Neuronal stem cell (in vitro differentiated cells): Measurements from ENCODE around the gene ESF1.
"Not testable (repeated sequence)": the region's sequence is repeated elsewhere in the genome, so short reads cannot be mapped to it uniquely, and the experiment has no call there.

Experiments
- DNase-seq: peaks from one replicate; pipeline ENCODE4 v3.0.0-alpha.2; 2013; ENCODE audit warnings: low spot score
- H2AFZ ChIP-seq: one replicate; pipeline ENCODE4 v1.6.1; 2013; ENCODE audit warnings: mild to moderate bottlenecking, low read length, inconsistent platforms
- H2AK5ac ChIP-seq: 2 replicates; pipeline ENCODE4 v1.6.1; 2013; ENCODE audit warnings: low read depth, mild to moderate bottlenecking, inconsistent platforms, low read length, moderate library complexity, mixed read lengths
- H2BK120ac ChIP-seq: 2 replicates; pipeline ENCODE4 v1.6.1; 2013; ENCODE audit warnings: low read depth, mild to moderate bottlenecking, inconsistent platforms, low read length, moderate library complexity, mixed read lengths
- H2BK12ac ChIP-seq: one replicate; pipeline ENCODE4 v1.6.1; 2013; ENCODE audit warnings: low read length, inconsistent platforms
- H2BK15ac ChIP-seq: 2 replicates; pipeline ENCODE4 v1.6.1; 2013; ENCODE audit warnings: mild to moderate bottlenecking, low read length, inconsistent platforms, mixed read lengths
- H2BK5ac ChIP-seq: one replicate; pipeline ENCODE4 v1.6.1; 2013; ENCODE audit warnings: inconsistent platforms, mild to moderate bottlenecking, low read length, moderate library complexity
- H3K14ac ChIP-seq: one replicate; pipeline ENCODE4 v1.6.1; 2013; ENCODE audit warnings: low read length, inconsistent platforms
- H3K18ac ChIP-seq: 2 replicates; pipeline ENCODE4 v1.6.1; 2013; ENCODE audit warnings: low read length, inconsistent platforms
- H3K23ac ChIP-seq: 2 replicates; pipeline ENCODE4 v1.6.1; 2013; ENCODE audit warnings: low read depth, mild to moderate bottlenecking, mixed read lengths, low read length, inconsistent platforms; ENCODE audit not compliant: poor library complexity
- H3K27ac ChIP-seq: replicated peaks from 3 replicates; pipeline ENCODE4 v1.5.1; 2013; ENCODE audit warnings: low read length, inconsistent platforms
- H3K27me3 ChIP-seq, 3 experiments: 2 replicates each; pipeline ENCODE4 v1.6.1; 2013; ENCODE audit warnings: low read length in 3 of 3, mild to moderate bottlenecking in 2 of 3, inconsistent platforms in 1 of 3, low read depth in 1 of 3, mixed read lengths in 1 of 3, moderate library complexity in 1 of 3; ENCODE audit not compliant: control insufficient read depth in 3 of 3, insufficient read depth in 3 of 3
- H3K36me3 ChIP-seq, 2 donors: replicated peaks in 1 of 2; 2 replicates each; pipeline ENCODE4 v1.6.1; 2013; ENCODE audit warnings: low read length in 2 of 2; ENCODE audit not compliant: control insufficient read depth in 2 of 2, insufficient read depth in 2 of 2
- H3K4ac ChIP-seq: 2 replicates; pipeline ENCODE4 v1.6.1; 2013; ENCODE audit warnings: inconsistent platforms, mild to moderate bottlenecking, low read length, moderate library complexity
- H3K4me1 ChIP-seq, 2 donors: 1 replicate in 1 of 2; 2 replicates in 1 of 2; pipeline ENCODE4 v1.6.1; 2013; ENCODE audit warnings: low read length in 2 of 2, low read depth in 1 of 2; ENCODE audit not compliant: control insufficient read depth in 2 of 2, insufficient read depth in 1 of 2
- H3K4me2 ChIP-seq: one replicate; pipeline ENCODE4 v1.6.1; 2013; ENCODE audit warnings: mild to moderate bottlenecking, low read length, inconsistent platforms; ENCODE audit not compliant: insufficient read depth, poor library complexity, severe bottlenecking
- H3K4me3 ChIP-seq, 2 donors: 2 replicates each; pipeline ENCODE4 v1.5.1; 2013; ENCODE audit warnings: low read length in 2 of 2, mild to moderate bottlenecking in 2 of 2, inconsistent platforms in 1 of 2, moderate library complexity in 1 of 2
- H3K79me1 ChIP-seq: one replicate; pipeline ENCODE4 v1.6.1; 2013; ENCODE audit warnings: low read depth, mild to moderate bottlenecking, inconsistent platforms, low read length, moderate library complexity
- H3K9ac ChIP-seq: one replicate; pipeline ENCODE4 v1.6.1; 2013; ENCODE audit warnings: mild to moderate bottlenecking, low read depth, low read length, inconsistent platforms; ENCODE audit not compliant: poor library complexity
- H3K9me3 ChIP-seq, 2 donors: replicated peaks in 1 of 2; 2 replicates each; pipeline versions ENCODE3 to v1.6.1; 2013; ENCODE audit warnings: low read length in 2 of 2, mild to moderate bottlenecking in 2 of 2, inconsistent platforms in 1 of 2, low read depth in 1 of 2, mixed read lengths in 1 of 2, moderate library complexity in 1 of 2; ENCODE audit not compliant: control insufficient read depth in 2 of 2, insufficient read depth in 1 of 2
- H4K8ac ChIP-seq: one replicate; pipeline ENCODE4 v1.6.1; 2013; ENCODE audit warnings: low read depth, mild to moderate bottlenecking, inconsistent platforms, low read length, moderate library complexity
- H4K91ac ChIP-seq: one replicate; pipeline ENCODE4 v1.6.1; 2013; ENCODE audit warnings: low read length, low read depth, mild to moderate bottlenecking, inconsistent platforms; ENCODE audit not compliant: poor library complexity
- WGBS, 2 donors: extraction: QIAGEN DNeasy Blood & Tissue Kit; methylation state at CpG; one replicate each; pipeline ENCODE4 v1.1.7; 2013; ENCODE audit warnings: missing lambda C conversion rate in 2 of 2, mixed read lengths in 1 of 2; ENCODE audit not compliant: insufficient read length in 2 of 2, insufficient replicate concordance in 1 of 2; ENCODE audit errors: extremely low coverage in 2 of 2; 5-methylcytosine and 5-hydroxymethylcytosine counted together

Gene ESF1

DNA sequence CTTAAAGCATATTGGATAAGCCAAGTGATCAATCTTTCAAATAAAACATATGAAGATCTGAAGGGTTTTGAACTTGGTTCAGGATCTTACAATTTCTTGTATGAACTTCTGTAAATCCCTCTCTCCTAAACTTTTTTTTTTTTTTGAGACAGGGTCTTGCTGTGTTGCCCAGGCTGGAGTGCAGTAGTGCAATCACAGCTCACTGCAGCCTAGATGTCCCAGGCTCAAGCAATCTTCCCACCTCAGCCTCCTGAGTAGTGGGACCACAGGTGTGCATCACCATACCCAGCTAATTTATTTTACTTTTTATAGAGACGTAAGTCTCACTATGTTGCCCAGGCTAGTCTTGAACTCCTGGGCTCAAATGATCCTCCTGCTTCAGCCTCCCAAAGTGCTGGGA is 46.5 kb downstream of the ESF1 start:
- H2BK120ac ChIP-seq, H3K4ac ChIP-seq, H4K8ac ChIP-seq, H2BK15ac ChIP-seq, H3K27ac ChIP-seq, H2BK12ac ChIP-seq, H4K91ac ChIP-seq, H3K9ac ChIP-seq, H3K4me2 ChIP-seq, H3K14ac ChIP-seq, H2AFZ ChIP-seq, H2AK5ac ChIP-seq, H3K4me3 ChIP-seq, H3K18ac ChIP-seq, H3K79me1 ChIP-seq, DNase-seq, H3K27me3 ChIP-seq, H3K23ac ChIP-seq, H2BK5ac ChIP-seq, H3K4me1 ChIP-seq: not testable (repeated sequence)
- no CpG with 5 or more reads among the region's 1 CpG for WGBS, 2 donors
- Histone ChIP-seq H3K36me3 (peaks cover 4 to 64% of the 10 kb centered on the region in 2 donors), H3K9me3 (peaks cover 5 to 29% of the 10 kb centered on the region in 2 donors)

GRCh38 chr20:13736436-13737191 is 48.1 kb downstream of the ESF1 start:
- no peak overlapping the region for H2BK5ac ChIP-seq
- H2BK15ac ChIP-seq: no peak overlapping the region

GRCh38 chr20:13735826-13736225 is 48.9 kb downstream of the ESF1 start:
- H3K36me3 ChIP-seq: peaks cover 8 to 64% of the 10 kb centered on the region in 2 donors
- WGBS, 2 donors: no CpG with 5 or more reads among the region's 1 CpG
- no peak overlapping the region for H3K18ac ChIP-seq
- H3K27me3 ChIP-seq: no peaks in the 10 kb centered on the region
- H3K23ac ChIP-seq: no peak overlapping the region
- H2BK12ac ChIP-seq: no peak overlapping the region
- H3K14ac ChIP-seq: no peak overlapping the region
- no peak overlapping the region for H3K4ac ChIP-seq
- no peaks in the 10 kb centered on the region for H3K79me1 ChIP-seq
- no peak overlapping the region for H3K27ac ChIP-seq
- no peaks in the 10 kb centered on the region for H3K4me1 ChIP-seq
- no peak overlapping the region for H3K4me2 ChIP-seq
- DNase-seq: no peak
- peaks cover 3 to 15% of the 10 kb centered on the region in 2 donors for H3K9me3 ChIP-seq
- no peak overlapping the region for H3K4me3 ChIP-seq
- no peak overlapping the region for H2BK120ac ChIP-seq
- no peak overlapping the region for H2AFZ ChIP-seq
- no peak overlapping the region for H2BK5ac ChIP-seq
- no peak overlapping the region for H3K9ac ChIP-seq
- H2AK5ac ChIP-seq: no peak overlapping the region
- no peak overlapping the region for H4K8ac ChIP-seq
- H2BK15ac ChIP-seq: no peak overlapping the region
- H4K91ac ChIP-seq: no peak overlapping the region

More at GRCh38 chr20:13736436-13737191, 48.1 kb downstream of the ESF1 start:
- Histone ChIP-seq H4K8ac (no peak overlapping the region), H3K36me3 (peaks cover 9 to 64% of the 10 kb centered on the region in 2 donors), H3K9ac (no peak overlapping the region), H3K27me3 (no peaks in the 10 kb centered on the region), H3K14ac (no peak overlapping the region), H2BK12ac (no peak overlapping the region), H3K4me3 (no peak overlapping the region), H2BK120ac (no peak overlapping the region), H3K4me1 (no peaks in the 10 kb centered on the region), H3K23ac (no peak overlapping the region), H2AFZ (no peak overlapping the region), H3K27ac (no peak overlapping the region), H3K18ac (no peak overlapping the region), H2AK5ac (no peak overlapping the region), H4K91ac (no peak overlapping the region), H3K79me1 (no peaks in the 10 kb centered on the region), H3K9me3 (peaks cover 5 to 20% of the 10 kb centered on the region in 2 donors), H3K4ac (no peak overlapping the region), H3K4me2 (no peak overlapping the region)
- no CpG with 5 or more reads among the region's 3 CpGs for WGBS, 2 donors
- no peak for DNase-seq

GRCh38 chr20:13723011-13723410 is 61.7 kb downstream of the ESF1 start:
- H4K8ac ChIP-seq: no peak overlapping the region
- no peak overlapping the region for H3K4me2 ChIP-seq
- H2AK5ac ChIP-seq: no peak overlapping the region
- no peak overlapping the region for H2BK5ac ChIP-seq
- no peaks in the 10 kb centered on the region for H3K79me1 ChIP-seq
- H2BK15ac ChIP-seq: no peak overlapping the region
- no peak for DNase-seq
- peaks cover 7 to 74% of the 10 kb centered on the region in 2 donors for H3K36me3 ChIP-seq
- H3K18ac ChIP-seq: no peak overlapping the region
- no peak overlapping the region for H3K4ac ChIP-seq
- no peaks in the 10 kb centered on the region for H3K4me1 ChIP-seq
- no peak overlapping the region for H2AFZ ChIP-seq
- H3K9ac ChIP-seq: no peak overlapping the region
- WGBS, 2 donors: no CpG with 5 or more reads among the region's 1 CpG
- H3K14ac ChIP-seq: no peak overlapping the region
- no peak overlapping the region for H3K27ac ChIP-seq
- no peak overlapping the region for H2BK12ac ChIP-seq
- H3K23ac ChIP-seq: no peak overlapping the region
- no peak overlapping the region for H4K91ac ChIP-seq
- no peaks in the 10 kb centered on the region for H3K9me3 ChIP-seq
- H3K4me3 ChIP-seq: no peak overlapping the region
- H2BK120ac ChIP-seq: no peak overlapping the region
- H3K27me3 ChIP-seq: no peaks in the 10 kb centered on the region
